ENCODE results near the gene MTHFD2L. TPM values are rescaled to one million over a fixed set of nuclear protein-coding genes. Genes with fewer than 3 reads are reported as not detected.

Gene MTHFD2L
- total and polyA plus RNA-seq, 9 of the 15 experiments (the other 6 are each of a cell fraction or from before 2014, with no cell fraction given) = 10.0 to 39.0 (median 26.0) TPM

- H3K36me3 ChIP-seq (ENCODE audit: control insufficient read depth, insufficient read depth, low read length) = peaks cover 35% of the 10 kb centered on the region
- in situ Hi-C loops (cut with MboI) = no loop called here
- DNase-seq (ENCODE audit: extremely low read depth in 1 of 4, low spot score in 3 of 4) = no peak
- TF ChIP-seq CBFB (CRISPR knock-in tag; IDR thresholded peaks at IDR 0.05) = no peak
- no peak for TF ChIP-seq FOXA1 (IDR thresholded peaks at IDR 0.05; ENCODE audit: borderline replicate concordance)
- no peak for TF ChIP-seq SIX5 (IDR thresholded peaks at IDR 0.05; ENCODE audit: borderline replicate concordance in 1 of 2, insufficient read depth in 1 of 2, low read depth in 1 of 2, low read length in 2 of 2)
- H3K9me1 ChIP-seq (ENCODE audit: control insufficient read depth, insufficient read depth, low read length) = no peaks in the 10 kb centered on the region
- no peaks in the 10 kb centered on the region for H3K9me3 ChIP-seq (replicated peaks; ENCODE audit: control insufficient read depth, insufficient read depth, low read depth, low read length)
- no peaks in the 10 kb centered on the region for H4K20me1 ChIP-seq (replicated peaks; ENCODE audit: control insufficient read depth, insufficient read depth, low read length)
- no peak overlapping the region for H3K9ac ChIP-seq (ENCODE audit: insufficient read depth in 1 of 2, low read depth in 2 of 2, low read length in 2 of 2)
- H3K79me2 ChIP-seq (ENCODE audit: control insufficient read depth, insufficient read depth, low read length) = peaks cover 50% of the 10 kb centered on the region
- ChIA-PET POLR2A (no interaction called here), CTCF (ENCODE audit: low intra/inter-chr PET ratio) (no interaction called here)
- H2AFZ ChIP-seq (ENCODE audit: low read depth, low read length) = no peak overlapping the region
- FAIRE-seq = no peak
- H3K4me2 ChIP-seq (ENCODE audit: insufficient read depth, low read length) = no peak overlapping the region
- H3K27me3 ChIP-seq (ENCODE audit: control insufficient read depth in 2 of 2, insufficient read depth in 2 of 2, low read length in 2 of 2) = no peaks in the 10 kb centered on the region
- intact Hi-C loops (cut with micrococcal nuclease) = no loop called here
- BruUV-seq (replicated peaks) = no TSS peak
- H3K4me1 ChIP-seq (replicated peaks in 1 of 2; ENCODE audit: control insufficient read depth in 2 of 2, insufficient read depth in 2 of 2, low read length in 2 of 2) = peaks cover 0 to 7% of the 10 kb centered on the region in 2 experiments; a peak in 2 of 5 replicates
- no peak for ATAC-seq
- H3K27ac ChIP-seq (ENCODE audit: extremely low read depth, low read depth, low read length) = no peak overlapping the region
- H3K4me3 ChIP-seq = no peak overlapping the region
These were observed 125.0 kb downstream of the MTHFD2L start for GRCh38 chr4:74282926-74283325.

- CTCF ChIA-PET (ENCODE audit: low intra/inter-chr PET ratio) = no interaction called here
- TF ChIP-seq SMARCB1 (IDR thresholded peaks at IDR 0.05; ENCODE audit: insufficient read length, low read depth) (no peak), EGR1 (conservative IDR thresholded peaks at IDR 0.05) (peak; percentile 45), MAZ (CRISPR knock-in tag; conservative IDR thresholded peaks at IDR 0.05 in 1 of 2, IDR thresholded peaks at IDR 0.05 in 1 of 2) (no peak), KDM5B (IDR thresholded peaks at IDR 0.05; ENCODE audit: insufficient replicate concordance, low read depth, low read length) (no peak)
- TF ChIP-seq, protein P1, sequence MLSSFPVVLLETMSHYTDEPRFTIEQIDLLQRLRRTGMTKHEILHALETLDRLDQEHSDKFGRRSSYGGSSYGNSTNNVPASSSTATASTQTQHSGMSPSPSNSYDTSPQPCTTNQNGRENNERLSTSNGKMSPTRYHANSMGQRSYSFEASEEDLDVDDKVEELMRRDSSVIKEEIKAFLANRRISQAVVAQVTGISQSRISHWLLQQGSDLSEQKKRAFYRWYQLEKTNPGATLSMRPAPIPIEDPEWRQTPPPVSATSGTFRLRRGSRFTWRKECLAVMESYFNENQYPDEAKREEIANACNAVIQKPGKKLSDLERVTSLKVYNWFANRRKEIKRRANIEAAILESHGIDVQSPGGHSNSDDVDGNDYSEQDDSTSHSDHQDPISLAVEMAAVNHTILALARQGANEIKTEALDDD (IDR thresholded peaks at IDR 0.05) = peak; percentile 54; the same call in 1 of the 2 replicates
- no peak overlapping the region for H3K9ac ChIP-seq (ENCODE audit: insufficient read depth in 1 of 2, low read depth in 2 of 2, low read length in 2 of 2)
These were observed 125.7 kb downstream of the MTHFD2L start for GRCh38 chr4:74283614-74284013.

More at GRCh38 chr4:74283614-74284013, 125.7 kb downstream of the MTHFD2L start:
- FAIRE-seq = no peak
- Histone ChIP-seq H4K20me1 (replicated peaks; ENCODE audit: control insufficient read depth, insufficient read depth, low read length) (no peaks in the 10 kb centered on the region), H3K4me3 (no peak overlapping the region), H3K9me3 (replicated peaks; ENCODE audit: control insufficient read depth, insufficient read depth, low read depth, low read length) (no peaks in the 10 kb centered on the region), H3K36me3 (ENCODE audit: control insufficient read depth, insufficient read depth, low read length) (peaks cover 35% of the 10 kb centered on the region), H3K4me1 (replicated peaks in 1 of 2; ENCODE audit: control insufficient read depth in 2 of 2, insufficient read depth in 2 of 2, low read length in 2 of 2) (peaks cover 0 to 5% of the 10 kb centered on the region in 2 experiments; a peak in 2 of 5 replicates), H2AFZ (ENCODE audit: low read depth, low read length) (no peak overlapping the region), H3K4me2 (ENCODE audit: insufficient read depth, low read length) (no peak overlapping the region), H3K27ac (ENCODE audit: extremely low read depth, low read depth, low read length) (no peak overlapping the region), H3K9me1 (ENCODE audit: control insufficient read depth, insufficient read depth, low read length) (no peaks in the 10 kb centered on the region), H3K27me3 (ENCODE audit: control insufficient read depth in 2 of 2, insufficient read depth in 2 of 2, low read length in 2 of 2) (no peaks in the 10 kb centered on the region), H3K79me2 (ENCODE audit: control insufficient read depth, insufficient read depth, low read length) (peaks cover 57% of the 10 kb centered on the region)
- intact Hi-C loops (cut with micrococcal nuclease) (no loop called here), in situ Hi-C loops (cut with MboI) (no loop called here)
- WGBS (ENCODE audit: insufficient coverage, low coverage, missing lambda C conversion rate) = 56% methylated on average over 2 of the region's 2 CpGs
- DNase-seq (ENCODE audit: extremely low read depth in 1 of 4, low spot score in 3 of 4) = peak in 1 of 4 experiments; percentile 10
- no TSS peak for BruUV-seq (replicated peaks)
- POLR2A ChIA-PET = no interaction called here
- no peak for ATAC-seq

Measured in K562 (cell line).